ENCODE measurements around the gene FAM234A. TPM values are rescaled to one million over a fixed set of nuclear protein-coding genes. Genes with fewer than 3 reads are reported as not detected.

FAM234A gene
- total and polyA plus RNA-seq, 2 donors, result 12.7 to 28.3 TPM

DNA sequence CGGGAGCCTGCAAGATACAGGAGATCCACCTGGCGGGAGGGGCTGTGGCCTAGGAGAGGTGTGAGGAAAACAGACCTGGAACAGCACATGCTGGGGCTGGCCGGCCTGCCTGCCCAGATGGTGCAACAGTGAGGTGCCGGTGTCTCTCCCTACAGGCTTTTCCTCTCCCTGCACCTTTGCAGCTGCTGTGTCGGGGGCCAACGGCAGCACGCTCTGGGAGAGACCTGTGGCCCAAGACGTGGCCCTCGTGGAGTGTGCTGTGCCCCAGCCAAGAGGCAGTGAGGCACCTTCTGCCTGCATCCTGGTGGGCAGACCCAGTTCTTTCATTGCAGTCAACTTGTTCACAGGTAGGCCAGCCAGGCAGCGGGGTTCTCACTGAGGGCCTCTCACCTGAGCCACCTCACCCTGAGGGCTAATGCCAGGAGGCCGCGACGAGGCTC is 25.2 kb downstream of the FAM234A start:
- WGBS, result 89% methylated on average over 13 of the region's 13 CpGs
- Histone ChIP-seq H3K9me3 (ENCODE audit: control insufficient read depth in 2 of 2, insufficient read depth in 1 of 2, low read length in 1 of 2) (no peaks in the 10 kb centered on the region), H3K27ac (ENCODE audit: low read depth in 1 of 2, low read length in 1 of 2) (no peak overlapping the region), H3K27me3 (ENCODE audit: control insufficient read depth in 2 of 2, insufficient read depth in 1 of 2, low read length in 1 of 2) (no peaks in the 10 kb centered on the region), H3K4me3 (ENCODE audit: low read length in 2 of 2) (no peak overlapping the region), H3K4me1 (ENCODE audit: control insufficient read depth in 2 of 2, insufficient read depth in 2 of 2, low read length in 2 of 2) (no peaks in the 10 kb centered on the region), H3K36me3 (ENCODE audit: control insufficient read depth in 2 of 2, insufficient read depth in 2 of 2, low read length in 1 of 2) (peaks cover 37 to 62% of the 10 kb centered on the region in 2 donors)
- DNase-seq (ENCODE audit: low read depth in 6 of 9, low spot score in 9 of 9), result no peak

DNA sequence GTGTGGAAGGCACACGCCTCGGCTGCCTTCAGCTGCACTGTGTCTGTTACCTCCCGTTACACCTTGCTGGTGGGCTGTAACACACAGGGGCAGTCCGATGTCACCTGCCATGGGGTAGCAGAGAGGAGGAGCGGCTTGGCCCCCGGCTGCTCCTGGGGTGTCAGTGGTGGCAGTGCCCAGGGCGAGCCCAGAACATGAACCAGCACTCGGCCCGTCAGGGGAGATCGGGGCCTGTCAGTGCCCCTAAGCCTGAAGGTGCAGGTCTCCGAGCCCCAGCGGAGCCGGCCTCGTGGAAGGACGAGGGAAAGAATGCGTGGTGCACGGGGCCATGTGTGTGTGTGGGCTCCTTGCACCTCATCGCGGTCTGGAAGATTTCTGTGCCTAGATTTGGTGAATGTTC is 25.7 kb downstream of the FAM234A start:
- WGBS, result 96% methylated on average over 19 of the region's 19 CpGs
- Histone ChIP-seq H3K36me3 (ENCODE audit: control insufficient read depth in 2 of 2, insufficient read depth in 2 of 2, low read length in 1 of 2) (peaks cover 40 to 64% of the 10 kb centered on the region in 2 donors), H3K4me3 (ENCODE audit: low read length in 2 of 2) (no peak overlapping the region), H3K27me3 (ENCODE audit: control insufficient read depth in 2 of 2, insufficient read depth in 1 of 2, low read length in 1 of 2) (no peaks in the 10 kb centered on the region), H3K27ac (ENCODE audit: low read depth in 1 of 2, low read length in 1 of 2) (no peak overlapping the region), H3K9me3 (ENCODE audit: control insufficient read depth in 2 of 2, insufficient read depth in 1 of 2, low read length in 1 of 2) (no peaks in the 10 kb centered on the region), H3K4me1 (ENCODE audit: control insufficient read depth in 2 of 2, insufficient read depth in 2 of 2, low read length in 2 of 2) (no peaks in the 10 kb centered on the region)
- no peak for DNase-seq (ENCODE audit: low read depth in 6 of 9, low spot score in 9 of 9)

DNA sequence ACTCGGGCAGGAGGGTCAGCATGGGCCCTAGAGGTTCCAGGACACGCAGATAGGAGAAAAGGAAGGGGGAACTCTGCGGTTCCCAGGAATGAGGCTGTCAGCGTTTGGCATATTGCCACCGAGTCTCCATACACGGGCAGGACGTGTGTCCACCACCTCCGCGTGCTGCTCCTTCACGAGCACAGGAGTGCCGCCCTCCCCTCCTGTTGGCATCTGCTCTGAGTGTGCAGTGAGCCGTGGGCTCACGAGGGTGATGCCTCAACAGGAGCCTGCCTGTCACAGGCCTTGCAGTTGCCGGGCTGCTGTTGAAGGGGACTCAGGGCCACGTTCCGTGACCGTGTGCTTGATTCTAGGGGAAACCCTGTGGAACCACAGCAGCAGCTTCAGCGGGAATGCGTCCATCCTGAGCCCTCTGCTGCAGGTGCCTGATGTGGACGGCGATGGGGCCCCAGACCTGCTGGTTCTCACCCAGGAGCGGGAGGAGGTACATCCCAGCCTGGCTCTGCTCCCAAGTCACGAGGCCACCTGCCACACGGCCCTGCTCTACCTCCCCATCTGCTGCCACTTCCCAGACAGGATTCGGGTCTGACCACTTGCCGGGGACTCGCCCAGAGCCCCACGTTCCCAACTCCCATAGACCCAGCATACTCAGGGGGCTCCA is 26.5 kb downstream of the FAM234A start:
- no peaks in the 10 kb centered on the region for H3K27me3 ChIP-seq (ENCODE audit: control insufficient read depth in 2 of 2, insufficient read depth in 1 of 2, low read length in 1 of 2)
- no peaks in the 10 kb centered on the region for H3K9me3 ChIP-seq (ENCODE audit: control insufficient read depth in 2 of 2, insufficient read depth in 1 of 2, low read length in 1 of 2)
- no peak for DNase-seq (ENCODE audit: low read depth in 6 of 9, low spot score in 9 of 9)
- no peaks in the 10 kb centered on the region for H3K4me1 ChIP-seq (ENCODE audit: control insufficient read depth in 2 of 2, insufficient read depth in 2 of 2, low read length in 2 of 2)
- no peak overlapping the region for H3K4me3 ChIP-seq (ENCODE audit: low read length in 2 of 2)
- H3K36me3 ChIP-seq (ENCODE audit: control insufficient read depth in 2 of 2, insufficient read depth in 2 of 2, low read length in 1 of 2), result peaks cover 37 to 63% of the 10 kb centered on the region in 2 donors
- no peak overlapping the region for H3K27ac ChIP-seq (ENCODE audit: low read depth in 1 of 2, low read length in 1 of 2)
- WGBS, result 92% methylated on average over 28 of the region's 28 CpGs

DNA sequence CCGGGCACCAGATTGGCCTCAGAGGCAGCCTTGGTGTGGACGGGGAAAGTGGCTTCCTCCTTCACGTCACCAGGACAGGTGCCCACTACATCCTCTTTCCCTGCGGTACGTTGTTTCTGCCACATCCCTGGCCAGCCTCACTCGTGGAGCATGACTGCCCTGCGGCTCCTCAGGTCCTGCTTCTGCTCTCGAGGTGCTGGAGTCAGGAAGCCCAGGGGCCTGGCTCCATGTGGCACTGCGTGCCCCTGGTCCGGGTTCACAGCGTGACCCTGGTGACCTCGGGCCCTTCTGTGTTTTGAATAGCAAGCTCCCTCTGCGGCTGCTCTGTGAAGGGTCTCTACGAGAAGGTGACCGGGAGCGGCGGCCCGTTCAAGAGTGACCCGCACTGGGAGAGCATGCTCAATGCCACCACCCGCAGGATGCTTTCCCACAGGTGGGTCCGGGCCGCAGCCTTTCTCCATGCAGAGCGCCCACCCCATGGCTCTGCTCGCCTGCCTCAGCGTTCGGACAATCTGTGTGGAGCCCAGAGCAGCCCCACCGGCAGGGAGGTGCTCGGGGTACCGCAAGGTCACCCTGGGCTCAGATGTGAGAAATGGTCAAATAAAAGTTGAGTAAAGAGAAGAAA is 27.6 kb downstream of the FAM234A start:
- Histone ChIP-seq H3K27me3 (ENCODE audit: control insufficient read depth in 2 of 2, insufficient read depth in 1 of 2, low read length in 1 of 2) (no peaks in the 10 kb centered on the region), H3K27ac (ENCODE audit: low read depth in 1 of 2, low read length in 1 of 2) (no peak overlapping the region), H3K4me1 (ENCODE audit: control insufficient read depth in 2 of 2, insufficient read depth in 2 of 2, low read length in 2 of 2) (no peaks in the 10 kb centered on the region), H3K36me3 (ENCODE audit: control insufficient read depth in 2 of 2, insufficient read depth in 2 of 2, low read length in 1 of 2) (peaks cover 37 to 59% of the 10 kb centered on the region in 2 donors), H3K9me3 (ENCODE audit: control insufficient read depth in 2 of 2, insufficient read depth in 1 of 2, low read length in 1 of 2) (no peaks in the 10 kb centered on the region), H3K4me3 (ENCODE audit: low read length in 2 of 2) (no peak overlapping the region)
- WGBS, result 99% methylated on average over 29 of the region's 29 CpGs
- no peak for DNase-seq (ENCODE audit: low read depth in 6 of 9, low spot score in 9 of 9)

DNA sequence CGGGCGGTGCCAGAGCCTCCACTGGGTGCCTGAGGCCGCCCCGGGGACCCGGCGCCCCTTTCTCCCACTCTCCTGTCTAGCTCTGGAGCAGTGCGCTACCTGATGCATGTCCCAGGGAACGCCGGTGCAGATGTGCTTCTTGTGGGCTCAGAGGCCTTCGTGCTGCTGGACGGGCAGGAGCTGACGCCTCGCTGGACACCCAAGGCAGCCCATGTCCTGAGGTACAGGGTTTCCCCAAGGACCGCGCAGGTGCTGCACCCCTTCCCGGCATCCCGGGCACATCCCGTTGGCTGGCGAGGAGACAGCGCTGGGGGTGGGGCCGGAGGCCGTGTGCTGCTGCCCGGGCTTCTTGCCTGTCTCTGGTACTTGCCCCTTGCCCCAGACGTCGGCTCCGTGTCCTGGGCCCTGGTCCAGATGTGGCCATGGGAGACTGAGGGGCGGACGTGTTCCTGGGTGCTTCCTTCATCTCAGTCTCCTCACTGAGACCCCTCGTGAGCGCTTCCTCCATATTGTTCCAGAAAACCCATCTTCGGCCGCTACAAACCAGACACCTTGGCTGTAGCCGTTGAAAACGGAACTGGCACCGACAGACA is 28.7 kb downstream of the FAM234A start:
- no peaks in the 10 kb centered on the region for H3K9me3 ChIP-seq (ENCODE audit: control insufficient read depth in 2 of 2, insufficient read depth in 1 of 2, low read length in 1 of 2)
- H3K27me3 ChIP-seq (ENCODE audit: control insufficient read depth in 2 of 2, insufficient read depth in 1 of 2, low read length in 1 of 2), result no peaks in the 10 kb centered on the region
- H3K4me3 ChIP-seq (ENCODE audit: low read length in 2 of 2), result no peak overlapping the region
- H3K4me1 ChIP-seq (ENCODE audit: control insufficient read depth in 2 of 2, insufficient read depth in 2 of 2, low read length in 2 of 2), result no peaks in the 10 kb centered on the region
- no peak overlapping the region for H3K27ac ChIP-seq (ENCODE audit: low read depth in 1 of 2, low read length in 1 of 2)
- peaks cover 37 to 59% of the 10 kb centered on the region in 2 donors for H3K36me3 ChIP-seq (ENCODE audit: control insufficient read depth in 2 of 2, insufficient read depth in 2 of 2, low read length in 1 of 2)
- 98% methylated on average over 35 of the region's 35 CpGs for WGBS
- DNase-seq (ENCODE audit: low read depth in 6 of 9, low spot score in 9 of 9), result no peak

GRCh38 chr16:263944-264343 is 29.3 kb downstream of the FAM234A start:
- Histone ChIP-seq H3K36me3 (ENCODE audit: control insufficient read depth in 2 of 2, insufficient read depth in 2 of 2, low read length in 1 of 2) (peaks cover 37 to 59% of the 10 kb centered on the region in 2 donors), H3K27ac (ENCODE audit: low read depth in 1 of 2, low read length in 1 of 2) (no peak overlapping the region), H3K4me1 (ENCODE audit: control insufficient read depth in 2 of 2, insufficient read depth in 2 of 2, low read length in 2 of 2) (no peaks in the 10 kb centered on the region), H3K27me3 (ENCODE audit: control insufficient read depth in 2 of 2, insufficient read depth in 1 of 2, low read length in 1 of 2) (no peaks in the 10 kb centered on the region), H3K9me3 (ENCODE audit: control insufficient read depth in 2 of 2, insufficient read depth in 1 of 2, low read length in 1 of 2) (peaks cover 0 to 1% of the 10 kb centered on the region in 2 donors), H3K4me3 (ENCODE audit: low read length in 2 of 2) (no peak overlapping the region)
- DNase-seq (ENCODE audit: low read depth in 6 of 9, low spot score in 9 of 9), result no peak
- 98% methylated on average over 17 of the region's 17 CpGs for WGBS

DNA sequence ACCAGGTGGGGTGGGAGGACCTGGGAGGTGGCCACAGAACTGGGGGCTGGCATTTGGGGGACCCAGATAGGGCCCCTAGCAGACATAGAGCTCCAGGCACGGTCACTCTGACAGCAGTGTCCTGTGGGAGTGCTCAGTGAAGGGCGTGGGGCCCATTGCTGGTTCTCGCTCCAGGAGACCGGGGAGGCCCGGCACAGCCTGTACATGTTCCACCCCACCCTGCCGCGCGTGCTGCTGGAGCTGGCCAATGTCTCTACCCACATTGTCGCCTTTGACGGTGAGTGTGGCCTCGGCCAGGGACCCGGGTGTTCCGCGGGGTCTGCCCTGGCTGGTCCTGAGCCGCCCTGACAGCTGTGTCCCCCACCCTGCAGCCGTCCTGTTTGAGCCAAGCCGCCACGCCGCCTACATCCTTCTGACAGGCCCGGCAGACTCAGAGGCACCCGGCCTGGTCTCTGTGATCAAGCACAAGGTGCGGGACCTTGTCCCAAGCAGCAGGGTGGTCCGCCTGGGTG is 29.9 kb downstream of the FAM234A start:
- WGBS, result 97% methylated on average over 23 of the region's 23 CpGs
- H3K36me3 ChIP-seq (ENCODE audit: control insufficient read depth in 2 of 2, insufficient read depth in 2 of 2, low read length in 1 of 2), result peaks cover 36 to 55% of the 10 kb centered on the region in 2 donors
- DNase-seq (ENCODE audit: low read depth in 6 of 9, low spot score in 9 of 9), result no peak

DNA sequence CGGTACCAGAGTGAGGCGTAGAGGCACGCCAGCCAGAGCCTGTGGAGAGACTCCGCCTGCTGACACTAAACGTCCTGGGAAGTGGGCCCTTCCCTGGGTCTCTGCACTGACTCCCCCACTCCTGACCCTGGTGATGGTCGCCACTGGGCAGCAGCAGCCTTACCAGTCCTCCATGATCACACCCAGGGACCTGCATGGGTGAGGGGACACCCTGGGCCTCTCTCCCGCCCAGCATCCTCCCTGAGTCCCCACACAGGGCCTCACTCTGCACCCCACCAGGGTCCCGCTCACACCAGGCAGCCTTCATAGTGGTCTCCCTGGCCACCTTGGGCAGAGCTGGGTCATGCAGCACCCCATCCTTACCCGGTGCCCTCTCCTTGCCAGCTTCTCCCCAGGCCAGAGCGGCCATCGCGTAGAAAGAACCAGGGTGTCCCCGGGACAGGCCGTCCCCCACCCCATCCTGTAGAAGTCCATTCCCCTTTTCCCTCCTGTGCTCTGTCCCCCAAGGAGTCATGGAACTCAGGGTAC is 30.4 kb downstream of the FAM234A start:
- Histone ChIP-seq H3K36me3 (ENCODE audit: control insufficient read depth in 2 of 2, insufficient read depth in 2 of 2, low read length in 1 of 2) (peaks cover 30 to 50% of the 10 kb centered on the region in 2 donors), H3K9me3 (ENCODE audit: control insufficient read depth in 2 of 2, insufficient read depth in 1 of 2, low read length in 1 of 2) (peaks cover 0 to 1% of the 10 kb centered on the region in 2 donors), H3K4me3 (ENCODE audit: low read length in 2 of 2) (no peak overlapping the region), H3K4me1 (ENCODE audit: control insufficient read depth in 2 of 2, insufficient read depth in 2 of 2, low read length in 2 of 2) (no peaks in the 10 kb centered on the region), H3K27ac (ENCODE audit: low read depth in 1 of 2, low read length in 1 of 2) (no peak overlapping the region), H3K27me3 (ENCODE audit: control insufficient read depth in 2 of 2, insufficient read depth in 1 of 2, low read length in 1 of 2) (peaks cover 0 to 4% of the 10 kb centered on the region in 2 donors)
- DNase-seq (ENCODE audit: low read depth in 6 of 9, low spot score in 9 of 9), result no peak
- WGBS, result 93% methylated on average over 14 of the region's 14 CpGs

More for the DNA sequence above, 29.9 kb downstream of the FAM234A start:
- Histone ChIP-seq H3K27ac (ENCODE audit: low read depth in 1 of 2, low read length in 1 of 2) (no peak overlapping the region), H3K4me1 (ENCODE audit: control insufficient read depth in 2 of 2, insufficient read depth in 2 of 2, low read length in 2 of 2) (no peaks in the 10 kb centered on the region), H3K4me3 (ENCODE audit: low read length in 2 of 2) (no peak overlapping the region), H3K9me3 (ENCODE audit: control insufficient read depth in 2 of 2, insufficient read depth in 1 of 2, low read length in 1 of 2) (peaks cover 0 to 1% of the 10 kb centered on the region in 2 donors), H3K27me3 (ENCODE audit: control insufficient read depth in 2 of 2, insufficient read depth in 1 of 2, low read length in 1 of 2) (peaks cover 0 to 1% of the 10 kb centered on the region in 2 donors)

DNA sequence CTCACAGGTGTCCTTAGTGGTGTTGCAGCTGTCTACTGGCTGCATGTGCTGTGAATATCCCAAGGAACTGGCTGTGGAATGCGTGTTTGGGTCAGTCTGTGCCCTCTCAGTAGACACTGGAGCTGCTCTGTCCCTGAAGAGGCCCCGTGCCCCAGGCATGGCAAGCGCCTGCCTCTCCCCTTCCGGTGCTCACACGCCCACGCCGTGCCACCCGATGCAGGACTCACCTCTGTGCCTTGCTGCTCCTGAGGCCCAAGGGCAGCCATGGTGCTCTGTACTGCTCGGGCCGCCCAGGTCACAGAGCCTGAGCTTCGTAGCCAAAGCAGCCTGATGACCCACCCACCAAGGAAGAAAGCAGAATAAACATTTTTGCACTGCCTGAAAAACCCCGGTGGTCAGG is 31.1 kb downstream of the FAM234A start:
- H3K36me3 ChIP-seq (ENCODE audit: control insufficient read depth in 2 of 2, insufficient read depth in 2 of 2, low read length in 1 of 2), result peaks cover 25 to 44% of the 10 kb centered on the region in 2 donors
- peaks cover 0 to 1% of the 10 kb centered on the region in 2 donors for H3K9me3 ChIP-seq (ENCODE audit: control insufficient read depth in 2 of 2, insufficient read depth in 1 of 2, low read length in 1 of 2)
- DNase-seq (ENCODE audit: low read depth in 6 of 9, low spot score in 9 of 9), result no peak
- H3K27ac ChIP-seq (ENCODE audit: low read depth in 1 of 2, low read length in 1 of 2), result no peak overlapping the region
- H3K4me3 ChIP-seq (ENCODE audit: low read length in 2 of 2), result no peak overlapping the region
- H3K4me1 ChIP-seq (ENCODE audit: control insufficient read depth in 2 of 2, insufficient read depth in 2 of 2, low read length in 2 of 2), result no peaks in the 10 kb centered on the region
- peaks cover 0 to 4% of the 10 kb centered on the region in 2 donors for H3K27me3 ChIP-seq (ENCODE audit: control insufficient read depth in 2 of 2, insufficient read depth in 1 of 2, low read length in 1 of 2)
- 90% methylated on average over 12 of the region's 12 CpGs for WGBS

Measured in thymus (tissue), 11 donors.